ENCODE measurements around the gene TAF10.
A peak's percentile ranks its signal among the peaks of the same experiment; 100 is the strongest.

Gene TAF10

DNA sequence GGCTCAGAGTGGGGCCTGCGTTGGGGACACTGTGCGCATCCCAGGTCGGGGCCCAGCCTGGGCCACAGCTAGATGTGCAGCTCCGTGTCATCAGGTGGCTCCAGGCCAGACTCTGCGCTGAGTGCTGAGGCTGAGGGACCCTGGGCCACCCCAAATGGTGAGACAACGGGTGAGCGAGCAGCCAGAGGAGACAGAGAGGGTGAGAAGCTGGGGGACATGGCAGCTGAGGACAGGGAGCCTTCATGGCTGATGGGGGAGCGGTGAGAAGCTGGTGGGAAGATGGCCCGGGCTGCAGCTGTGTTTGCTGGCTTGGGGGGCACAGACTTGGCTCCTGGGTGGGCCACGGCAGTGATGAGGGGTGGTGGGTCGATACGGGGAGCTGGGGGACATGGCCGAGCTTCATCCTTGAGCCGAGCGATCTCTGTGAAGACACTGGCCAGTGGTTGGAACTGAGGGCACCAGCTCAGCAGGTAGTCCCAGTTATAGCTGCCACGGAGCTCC lies 9.7 kb upstream of the TAF10 start:
- H3K27me3 ChIP-seq (ENCODE audit: insufficient read depth, poor library complexity, severe bottlenecking) = no peaks in the 10 kb centered on the region
- TF ChIP-seq SPI1 (IDR thresholded peaks at IDR 0.05; ENCODE audit: borderline replicate concordance, low read depth) (no peak), GABPA (IDR thresholded peaks at IDR 0.05; ENCODE audit: low read depth) (no peak), POLR2AphosphoS5 (IDR thresholded peaks at IDR 0.05; ENCODE audit: low read depth) (no peak)
- TF ChIP-seq, protein P1, sequence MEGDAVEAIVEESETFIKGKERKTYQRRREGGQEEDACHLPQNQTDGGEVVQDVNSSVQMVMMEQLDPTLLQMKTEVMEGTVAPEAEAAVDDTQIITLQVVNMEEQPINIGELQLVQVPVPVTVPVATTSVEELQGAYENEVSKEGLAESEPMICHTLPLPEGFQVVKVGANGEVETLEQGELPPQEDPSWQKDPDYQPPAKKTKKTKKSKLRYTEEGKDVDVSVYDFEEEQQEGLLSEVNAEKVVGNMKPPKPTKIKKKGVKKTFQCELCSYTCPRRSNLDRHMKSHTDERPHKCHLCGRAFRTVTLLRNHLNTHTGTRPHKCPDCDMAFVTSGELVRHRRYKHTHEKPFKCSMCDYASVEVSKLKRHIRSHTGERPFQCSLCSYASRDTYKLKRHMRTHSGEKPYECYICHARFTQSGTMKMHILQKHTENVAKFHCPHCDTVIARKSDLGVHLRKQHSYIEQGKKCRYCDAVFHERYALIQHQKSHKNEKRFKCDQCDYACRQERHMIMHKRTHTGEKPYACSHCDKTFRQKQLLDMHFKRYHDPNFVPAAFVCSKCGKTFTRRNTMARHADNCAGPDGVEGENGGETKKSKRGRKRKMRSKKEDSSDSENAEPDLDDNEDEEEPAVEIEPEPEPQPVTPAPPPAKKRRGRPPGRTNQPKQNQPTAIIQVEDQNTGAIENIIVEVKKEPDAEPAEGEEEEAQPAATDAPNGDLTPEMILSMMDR (IDR thresholded peaks at IDR 0.05; ENCODE audit: insufficient read depth, low read length) = no peak
- TF ChIP-seq, protein P2, sequence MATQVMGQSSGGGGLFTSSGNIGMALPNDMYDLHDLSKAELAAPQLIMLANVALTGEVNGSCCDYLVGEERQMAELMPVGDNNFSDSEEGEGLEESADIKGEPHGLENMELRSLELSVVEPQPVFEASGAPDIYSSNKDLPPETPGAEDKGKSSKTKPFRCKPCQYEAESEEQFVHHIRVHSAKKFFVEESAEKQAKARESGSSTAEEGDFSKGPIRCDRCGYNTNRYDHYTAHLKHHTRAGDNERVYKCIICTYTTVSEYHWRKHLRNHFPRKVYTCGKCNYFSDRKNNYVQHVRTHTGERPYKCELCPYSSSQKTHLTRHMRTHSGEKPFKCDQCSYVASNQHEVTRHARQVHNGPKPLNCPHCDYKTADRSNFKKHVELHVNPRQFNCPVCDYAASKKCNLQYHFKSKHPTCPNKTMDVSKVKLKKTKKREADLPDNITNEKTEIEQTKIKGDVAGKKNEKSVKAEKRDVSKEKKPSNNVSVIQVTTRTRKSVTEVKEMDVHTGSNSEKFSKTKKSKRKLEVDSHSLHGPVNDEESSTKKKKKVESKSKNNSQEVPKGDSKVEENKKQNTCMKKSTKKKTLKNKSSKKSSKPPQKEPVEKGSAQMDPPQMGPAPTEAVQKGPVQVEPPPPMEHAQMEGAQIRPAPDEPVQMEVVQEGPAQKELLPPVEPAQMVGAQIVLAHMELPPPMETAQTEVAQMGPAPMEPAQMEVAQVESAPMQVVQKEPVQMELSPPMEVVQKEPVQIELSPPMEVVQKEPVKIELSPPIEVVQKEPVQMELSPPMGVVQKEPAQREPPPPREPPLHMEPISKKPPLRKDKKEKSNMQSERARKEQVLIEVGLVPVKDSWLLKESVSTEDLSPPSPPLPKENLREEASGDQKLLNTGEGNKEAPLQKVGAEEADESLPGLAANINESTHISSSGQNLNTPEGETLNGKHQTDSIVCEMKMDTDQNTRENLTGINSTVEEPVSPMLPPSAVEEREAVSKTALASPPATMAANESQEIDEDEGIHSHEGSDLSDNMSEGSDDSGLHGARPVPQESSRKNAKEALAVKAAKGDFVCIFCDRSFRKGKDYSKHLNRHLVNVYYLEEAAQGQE (IDR thresholded peaks at IDR 0.05; ENCODE audit: insufficient replicate concordance, low read depth) = no peak
- no peak overlapping the region for H3K4me3 ChIP-seq (replicated peaks; ENCODE audit: insufficient read depth, low read length)
- no peak for DNase-seq (ENCODE audit: low read depth in 1 of 2, low spot score in 1 of 2)
- H3K27ac ChIP-seq (replicated peaks) = no peak overlapping the region

GRCh38 chr11:6620636-6621035 lies 8.6 kb upstream of the TAF10 start:
- Histone ChIP-seq H3K27me3 (ENCODE audit: insufficient read depth, poor library complexity, severe bottlenecking) (no peaks in the 10 kb centered on the region), H3K4me3 (replicated peaks; ENCODE audit: insufficient read depth, low read length) (no peak overlapping the region), H3K27ac (replicated peaks) (no peak overlapping the region)
- DNase-seq (ENCODE audit: low read depth in 1 of 2, low spot score in 1 of 2) = peak in 1 of 2 experiments; percentile 35
- TF ChIP-seq GABPA (IDR thresholded peaks at IDR 0.05; ENCODE audit: low read depth) (no peak), SPI1 (IDR thresholded peaks at IDR 0.05; ENCODE audit: borderline replicate concordance, low read depth) (no peak), POLR2AphosphoS5 (IDR thresholded peaks at IDR 0.05; ENCODE audit: low read depth) (no peak)
- TF ChIP-seq, protein P1 (IDR thresholded peaks at IDR 0.05; ENCODE audit: insufficient read depth, low read length) = no peak
- TF ChIP-seq, protein P2 (IDR thresholded peaks at IDR 0.05; ENCODE audit: insufficient replicate concordance, low read depth) = no peak

DNA sequence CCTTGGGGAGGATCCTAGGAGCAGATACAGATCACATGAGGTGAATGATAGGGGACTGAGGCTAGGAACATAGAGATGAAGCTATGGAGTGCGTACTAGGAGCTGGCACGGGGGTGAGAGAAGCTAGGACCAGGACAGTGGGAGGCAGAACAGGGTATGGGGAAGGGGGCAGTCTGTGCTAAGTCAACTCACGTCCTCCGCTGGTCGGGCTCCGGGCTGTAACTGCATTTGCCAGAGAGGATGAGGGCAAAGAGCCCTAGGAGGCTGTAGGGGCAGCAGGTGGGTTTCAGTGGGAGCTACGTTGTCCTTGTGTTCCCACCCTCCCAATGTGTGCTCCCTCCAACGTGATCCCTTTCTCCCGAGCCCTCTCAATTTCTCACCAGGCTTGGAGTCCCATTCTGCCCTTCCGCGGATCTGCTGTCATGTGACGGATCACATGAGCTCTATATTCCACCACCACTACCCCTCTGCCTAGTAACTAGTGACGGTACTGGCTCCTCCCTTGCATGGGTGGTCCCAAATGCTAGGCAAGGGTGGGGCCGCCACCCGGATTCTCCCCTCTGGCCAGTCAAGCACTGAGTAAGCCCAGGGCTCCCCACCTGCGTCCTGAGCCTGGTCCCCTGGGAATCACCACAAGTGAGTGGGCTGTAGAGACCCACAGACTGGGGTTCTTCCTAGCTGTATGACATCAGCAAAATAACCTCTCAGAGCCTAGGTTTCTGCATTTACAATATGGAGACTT lies 7.2 kb upstream of the TAF10 start, which contains the start of gene TPP1:
Gene TPP1 (minus strand): TSS at position 419 of the 742 bp plus-strand sequence. CDS start 22 bp downstream, at position 397.
- Histone ChIP-seq H3K4me3 (replicated peaks; ENCODE audit: insufficient read depth, low read length) (peak within 1 kb of the TSS; percentile 83), H3K27me3 (ENCODE audit: insufficient read depth, poor library complexity, severe bottlenecking) (no peaks in the 10 kb centered on the region), H3K27ac (replicated peaks) (peak within 1 kb of the TSS; percentile 78)
- DNase-seq (ENCODE audit: low read depth in 1 of 2, low spot score in 1 of 2) = peak; percentile 84 to 93
- TF ChIP-seq POLR2AphosphoS5 (IDR thresholded peaks at IDR 0.05; ENCODE audit: low read depth) = peak; percentile 42; the same call in 1 of the 2 replicates
- no peak for TF ChIP-seq SPI1 (IDR thresholded peaks at IDR 0.05; ENCODE audit: borderline replicate concordance, low read depth)
- TF ChIP-seq, protein P2 (IDR thresholded peaks at IDR 0.05; ENCODE audit: insufficient replicate concordance, low read depth) = no peak
